IMR-90 (cell line): Measurements from ENCODE around the gene UGT1A10. TPM values are rescaled to one million over a fixed set of nuclear protein-coding genes. Genes with fewer than 3 reads are reported as not detected.

Source experiments
- ATAC-seq: fragments of 200-7000 bp; cut with Tn5 transposase; 2 replicates; pipeline ENCODE4 v1.9.1; 2020; ENCODE audit warnings: low read depth, mild to moderate bottlenecking, moderate library complexity
- BruUV-seq: library from RNA; stranded (reverse); fragments of 400-500 nt; replicated peaks from 2 replicates; lab custom pipeline; 2021; lab: Mats Ljungman, UMichigan
- CTCF ChIA-PET: fragments of 300-600 bp; formaldehyde crosslinking; extraction: SDS; loops from one replicate; lab custom pipeline; 2021; ENCODE audit warnings: antibody characterized with exemption; lab: Yijun Ruan, JAX
- POLR2A ChIA-PET: fragments of 300-600 bp; sonication (Branson Sonifier 250); formaldehyde crosslinking; loops from one replicate; lab custom pipeline; 2022; ENCODE audit warnings: antibody characterized with exemption; ENCODE audit not compliant: unreplicated experiment; lab: Charles Lee
- DNase-seq: peaks from one replicate; pipeline ENCODE4 v3.0.0; 2013
- H2AFZ ChIP-seq: replicated peaks from 2 replicates; pipeline ENCODE3; 2013; ENCODE audit warnings: low read length, mild to moderate bottlenecking; ENCODE audit not compliant: poor library complexity
- H2AK5ac ChIP-seq: 2 replicates; pipeline ENCODE4 v1.6.1; 2013; ENCODE audit warnings: low read depth, low read length, inconsistent platforms
- H2AK9ac ChIP-seq: replicated peaks from 2 replicates; pipeline ENCODE3; 2013; ENCODE audit warnings: mild to moderate bottlenecking, low read depth, low read length, moderate library complexity; ENCODE audit not compliant: poor library complexity
- H2BK120ac ChIP-seq: 2 replicates; pipeline ENCODE4 v1.6.1; 2013; ENCODE audit warnings: low read depth, low read length, inconsistent platforms
- H2BK15ac ChIP-seq: 3 replicates; pipeline ENCODE4 v1.6.1; 2013; ENCODE audit warnings: low read depth, low read length, inconsistent platforms
- H2BK20ac ChIP-seq: 2 replicates; pipeline ENCODE4 v1.6.1; 2013; ENCODE audit warnings: low read depth, mild to moderate bottlenecking, inconsistent platforms, low read length, moderate library complexity
- H2BK5ac ChIP-seq: 2 replicates; pipeline ENCODE4 v1.6.1; 2013; ENCODE audit warnings: mild to moderate bottlenecking, low read depth, low read length, inconsistent platforms; ENCODE audit not compliant: poor library complexity, severe bottlenecking
- H3K14ac ChIP-seq: replicated peaks from 2 replicates; pipeline ENCODE4 v1.6.1; 2013; ENCODE audit warnings: low read depth, low read length, inconsistent platforms
- H3K18ac ChIP-seq: 2 replicates; pipeline ENCODE4 v1.6.1; 2013; ENCODE audit warnings: low read depth, low read length, control low read depth
- H3K23ac ChIP-seq: 2 replicates; pipeline ENCODE4 v1.6.1; 2013; ENCODE audit warnings: low read depth, low read length, inconsistent platforms
- H3K27ac ChIP-seq: 2 replicates; pipeline ENCODE4 v1.5.1; 2013; ENCODE audit warnings: mild to moderate bottlenecking, control low read depth, low read length; ENCODE audit not compliant: insufficient read depth
- H3K27me3 ChIP-seq: 2 replicates; pipeline ENCODE4 v1.6.1; 2013; ENCODE audit warnings: low read length; ENCODE audit not compliant: control insufficient read depth, insufficient read depth
- H3K36me3 ChIP-seq: 2 replicates; pipeline ENCODE4 v1.6.1; 2013; ENCODE audit warnings: low read length, mixed read lengths; ENCODE audit not compliant: control insufficient read depth, insufficient read depth
- H3K4ac ChIP-seq: 2 replicates; pipeline ENCODE4 v1.6.1; 2013; ENCODE audit warnings: low read depth, low read length, inconsistent platforms
- H3K4me1 ChIP-seq: 2 replicates; pipeline ENCODE4 v1.6.1; 2013; ENCODE audit warnings: low read length, mixed read lengths; ENCODE audit not compliant: control insufficient read depth, insufficient read depth
- H3K4me2 ChIP-seq: 2 replicates; pipeline ENCODE4 v1.6.1; 2013; ENCODE audit warnings: low read depth, mild to moderate bottlenecking, control low read depth, low read length, moderate library complexity
- H3K4me3 ChIP-seq: 2 replicates; pipeline ENCODE4 v1.5.1; 2013; ENCODE audit warnings: low read depth, mild to moderate bottlenecking, control low read depth, low read length, moderate library complexity; ENCODE audit not compliant: insufficient read depth
- H3K56ac ChIP-seq: 2 replicates; pipeline ENCODE4 v1.6.1; 2013; ENCODE audit warnings: low read length, inconsistent platforms; ENCODE audit not compliant: insufficient read depth; ENCODE audit errors: extremely low read depth
- H3K79me1 ChIP-seq, 2 experiments: 2 replicates each; pipeline ENCODE4 v1.6.1; 2013; ENCODE audit warnings: low read length in 2 of 2, inconsistent platforms in 1 of 2, low read depth in 1 of 2
- H3K9ac ChIP-seq: 2 replicates; pipeline ENCODE4 v1.6.1; 2013; ENCODE audit warnings: low read depth, low read length, control low read depth
- H3K9me1 ChIP-seq: 2 replicates; pipeline ENCODE4 v1.6.1; 2013; ENCODE audit warnings: low read length, inconsistent platforms; ENCODE audit not compliant: insufficient read depth
- H3K9me3 ChIP-seq: 2 replicates; pipeline ENCODE4 v1.6.1; 2013; ENCODE audit warnings: low read length; ENCODE audit not compliant: control insufficient read depth, insufficient read depth
- H4K20me1 ChIP-seq: 2 replicates; pipeline ENCODE4 v1.6.1; 2013; ENCODE audit warnings: low read length, inconsistent platforms; ENCODE audit not compliant: insufficient read depth
- H4K5ac ChIP-seq: 2 replicates; pipeline ENCODE4 v1.6.1; 2013; ENCODE audit warnings: mild to moderate bottlenecking, low read depth, low read length, control low read depth
- H4K8ac ChIP-seq, 2 experiments: 2 replicates each; pipeline ENCODE4 v1.6.1; 2013; ENCODE audit warnings: low read depth in 2 of 2, low read length in 2 of 2, control low read depth in 1 of 2, inconsistent platforms in 1 of 2
- H4K91ac ChIP-seq: 2 replicates; pipeline ENCODE4 v1.6.1; 2013; ENCODE audit warnings: low read depth, low read length, inconsistent platforms; ENCODE audit not compliant: insufficient read depth
- BHLHE40 ChIP-seq: fragments of 150-350 bp; IDR thresholded peaks from 2 replicates; pipeline ENCODE4 v1.6.1; 2016; ENCODE audit warnings: mild to moderate bottlenecking, low read depth, low read length
- CEBPB ChIP-seq: IDR thresholded peaks from 2 replicates; pipeline ENCODE4 v1.6.1; 2012; ENCODE audit warnings: low read depth, low read length, improper control_type of control experiment
- CHD1 ChIP-seq: IDR thresholded peaks from 2 replicates; pipeline ENCODE4 v1.6.1; 2012; ENCODE audit warnings: low read depth, low read length, improper control_type of control experiment
- ELK1 ChIP-seq: fragments of 150-350 bp; IDR thresholded peaks from 2 replicates; pipeline ENCODE4 v1.6.1; 2016; ENCODE audit warnings: low read depth, mild to moderate bottlenecking, low read length, moderate library complexity, borderline replicate concordance
- FOS ChIP-seq: fragments of 150-350 bp; IDR thresholded peaks from 2 replicates; pipeline ENCODE4 v1.6.1; 2016; ENCODE audit warnings: low read depth, low read length
- MAFK ChIP-seq: IDR thresholded peaks from 2 replicates; pipeline ENCODE4 v1.6.1; 2012; ENCODE audit warnings: low read depth, low read length, improper control_type of control experiment
- MAZ ChIP-seq: IDR thresholded peaks from 2 replicates; pipeline ENCODE4 v1.6.1; 2012; ENCODE audit warnings: low read depth, mild to moderate bottlenecking, low read length, improper control_type of control experiment, moderate library complexity, borderline replicate concordance
- MXI1 ChIP-seq: IDR thresholded peaks from 2 replicates; pipeline ENCODE4 v1.6.1; 2012; ENCODE audit warnings: low read depth, mild to moderate bottlenecking, low read length, moderate library complexity, borderline replicate concordance
- NFE2L2 ChIP-seq: fragments of 150-350 bp; IDR thresholded peaks from 2 replicates; pipeline ENCODE4 v1.6.1; 2016; ENCODE audit warnings: low read depth, mild to moderate bottlenecking, low read length
- POLR2A ChIP-seq: IDR thresholded peaks from 2 replicates; pipeline ENCODE4 v1.6.1; 2012; ENCODE audit warnings: mild to moderate bottlenecking, low read depth, low read length
- RAD21 ChIP-seq: IDR thresholded peaks from 2 replicates; pipeline ENCODE4 v1.6.1; 2012; ENCODE audit warnings: low read length, improper control_type of control experiment
- SMC3 ChIP-seq: fragments of 150-350 bp; IDR thresholded peaks from 2 replicates; pipeline ENCODE4 v1.6.1; 2016; ENCODE audit warnings: low read depth, mild to moderate bottlenecking, antibody characterized with exemption, low read length, moderate library complexity
- WGBS, 2 experiments: methylation state at CpG; one replicate each; pipeline versions ENCODE4 v1.1.5 to v1.1.7; 2013; ENCODE audit warnings: missing lambda C conversion rate in 2 of 2; ENCODE audit not compliant: insufficient read length in 1 of 2; ENCODE audit errors: extremely low coverage in 2 of 2; 5-methylcytosine and 5-hydroxymethylcytosine counted together
- dilution Hi-C: fragments of 300-500 bp; cut with HindIII; formaldehyde crosslinking; loops from one replicate; pipeline ENCODE4 v1.14.3; 2018; ENCODE audit warnings: low sequenced_read_pairs; ENCODE audit not compliant: unreplicated experiment
- in situ Hi-C: fragments of 300-500 bp; cut with MboI; formaldehyde crosslinking; loops from 3 replicates; pipeline ENCODE4 v1.14.3; 2019; ENCODE audit warnings: low sequenced_read_pairs, inconsistent platforms, mixed read lengths
- intact Hi-C: fragments of 100-400 bp; cut with micrococcal nuclease; formaldehyde crosslinking; loops from 2 replicates; pipeline ENCODE4 v1.10.0; 2022
- polyA plus RNA-seq, 3 experiments: library from polyadenylated mRNA; depleted of rRNA; stranded (reverse); fragments of >200 nt; gene quantifications; 2 replicates each; pipeline ENCODE4 v1.2.3, GENCODE V29; 2012; ENCODE audit warnings: low replicate concordance in 1 of 3
- total RNA-seq: library from RNA; depleted of rRNA; stranded (reverse); fragments of >200 nt; gene quantifications from 2 replicates; pipeline ENCODE4 v1.2.3, GENCODE V29; 2012
- TF ChIP-seq, protein P1 (sequence below): conservative IDR thresholded peaks from 2 replicates; pipeline ENCODE4 v1.5.1; 2012; ENCODE audit warnings: mild to moderate bottlenecking, low read depth, low read length, improper control_type of control experiment
- TF ChIP-seq, protein P2 (sequence below): fragments of 150-350 bp; IDR thresholded peaks from 2 replicates; pipeline ENCODE4 v1.6.1; 2017; ENCODE audit warnings: mild to moderate bottlenecking, antibody characterized with exemption, low read length, low read depth

Gene UGT1A10
- total and polyA plus RNA-seq, 2 of the 4 experiments (the other 2 are of a cell fraction) = not detected

DNA sequence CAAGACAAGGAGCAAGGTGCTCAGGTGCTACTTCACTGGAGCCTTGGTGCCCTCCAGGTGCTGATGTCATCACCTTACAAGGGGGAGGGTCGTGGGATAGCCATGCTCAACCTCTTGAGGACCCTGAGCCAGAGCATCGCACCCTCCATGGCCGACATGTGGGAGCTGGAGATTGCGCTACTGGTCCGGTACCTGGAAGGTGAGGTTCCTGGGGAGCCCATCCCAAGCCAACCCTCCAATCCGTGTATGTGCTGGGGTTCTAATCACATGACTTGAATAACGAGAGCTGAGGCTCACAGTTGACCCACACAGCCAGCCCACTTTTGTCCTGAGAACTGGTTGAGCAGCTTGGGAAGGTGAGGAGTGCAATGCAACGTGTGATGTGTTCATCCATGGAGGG lies 167.7 kb downstream of the UGT1A10 start:
- no peak overlapping the region for H3K27ac ChIP-seq
- no CpG with 5 or more reads among the region's 8 CpGs for WGBS, 2 experiments
- H4K91ac ChIP-seq = no peak overlapping the region
- no peaks in the 10 kb centered on the region for H3K9me1 ChIP-seq
- no peak overlapping the region for H2BK15ac ChIP-seq
- H3K79me1 ChIP-seq = no peaks in the 10 kb centered on the region
- no peak overlapping the region for H3K18ac ChIP-seq
- DNase-seq (no peak), ATAC-seq (no peak)
- H4K20me1 ChIP-seq = no peaks in the 10 kb centered on the region
- no peak overlapping the region for H3K4me3 ChIP-seq
- peak overlapping the region; percentile 32 for H2AFZ ChIP-seq
- no peak overlapping the region for H2AK9ac ChIP-seq
- TF ChIP-seq MAFK = no peak
- TF ChIP-seq MAZ = no peak
- TF ChIP-seq BHLHE40 = no peak
- TF ChIP-seq SMC3 = no peak
- TF ChIP-seq FOS = no peak
- no peak for TF ChIP-seq ELK1
- TF ChIP-seq, protein P1, sequence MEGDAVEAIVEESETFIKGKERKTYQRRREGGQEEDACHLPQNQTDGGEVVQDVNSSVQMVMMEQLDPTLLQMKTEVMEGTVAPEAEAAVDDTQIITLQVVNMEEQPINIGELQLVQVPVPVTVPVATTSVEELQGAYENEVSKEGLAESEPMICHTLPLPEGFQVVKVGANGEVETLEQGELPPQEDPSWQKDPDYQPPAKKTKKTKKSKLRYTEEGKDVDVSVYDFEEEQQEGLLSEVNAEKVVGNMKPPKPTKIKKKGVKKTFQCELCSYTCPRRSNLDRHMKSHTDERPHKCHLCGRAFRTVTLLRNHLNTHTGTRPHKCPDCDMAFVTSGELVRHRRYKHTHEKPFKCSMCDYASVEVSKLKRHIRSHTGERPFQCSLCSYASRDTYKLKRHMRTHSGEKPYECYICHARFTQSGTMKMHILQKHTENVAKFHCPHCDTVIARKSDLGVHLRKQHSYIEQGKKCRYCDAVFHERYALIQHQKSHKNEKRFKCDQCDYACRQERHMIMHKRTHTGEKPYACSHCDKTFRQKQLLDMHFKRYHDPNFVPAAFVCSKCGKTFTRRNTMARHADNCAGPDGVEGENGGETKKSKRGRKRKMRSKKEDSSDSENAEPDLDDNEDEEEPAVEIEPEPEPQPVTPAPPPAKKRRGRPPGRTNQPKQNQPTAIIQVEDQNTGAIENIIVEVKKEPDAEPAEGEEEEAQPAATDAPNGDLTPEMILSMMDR = no peak
- TF ChIP-seq CEBPB = no peak
- TF ChIP-seq RAD21 = no peak
- no peak for TF ChIP-seq POLR2A
- no peak for TF ChIP-seq NFE2L2
- TF ChIP-seq, protein P2, sequence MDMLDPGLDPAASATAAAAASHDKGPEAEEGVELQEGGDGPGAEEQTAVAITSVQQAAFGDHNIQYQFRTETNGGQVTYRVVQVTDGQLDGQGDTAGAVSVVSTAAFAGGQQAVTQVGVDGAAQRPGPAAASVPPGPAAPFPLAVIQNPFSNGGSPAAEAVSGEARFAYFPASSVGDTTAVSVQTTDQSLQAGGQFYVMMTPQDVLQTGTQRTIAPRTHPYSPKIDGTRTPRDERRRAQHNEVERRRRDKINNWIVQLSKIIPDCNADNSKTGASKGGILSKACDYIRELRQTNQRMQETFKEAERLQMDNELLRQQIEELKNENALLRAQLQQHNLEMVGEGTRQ = no peak
- TF ChIP-seq MXI1 = no peak
- no peak for TF ChIP-seq CHD1
- no peaks in the 10 kb centered on the region; the same call in 1 of the 2 replicates for H3K9me3 ChIP-seq
- H3K23ac ChIP-seq = no peak overlapping the region
- ChIA-PET CTCF (no interaction called here), POLR2A (no interaction called here)
- H2BK5ac ChIP-seq = no peak overlapping the region
- intact Hi-C loops = no loop called here
- no peak overlapping the region for H4K5ac ChIP-seq
- H3K4me1 ChIP-seq = no peaks in the 10 kb centered on the region
- H3K4me2 ChIP-seq = no peak overlapping the region
- no peak overlapping the region for H3K14ac ChIP-seq
- dilution Hi-C loops = no loop called here
- no peak overlapping the region for H2BK20ac ChIP-seq
- H2AK5ac ChIP-seq = no peak overlapping the region
- no peak overlapping the region for H4K8ac ChIP-seq
- H3K56ac ChIP-seq = no peak overlapping the region
- BruUV-seq = no TSS peak
- in situ Hi-C loops = no loop called here
- no peak overlapping the region for H2BK120ac ChIP-seq
- no peaks in the 10 kb centered on the region for H3K36me3 ChIP-seq
- peaks cover 34% of the 10 kb centered on the region for H3K27me3 ChIP-seq
- no peak overlapping the region for H3K9ac ChIP-seq
- no peak overlapping the region for H3K4ac ChIP-seq
